HEK293 (cell line): ENCODE data around the gene SH3BGRL.

Source experiments
- CTCF ChIA-PET: fragments of 350-600 bp; formaldehyde crosslinking; extraction: SDS; loops from one replicate; lab custom pipeline; 2021; ENCODE audit warnings: antibody characterized with exemption; lab: Yijun Ruan, JAX
- POLR2A ChIA-PET: fragments of 300-600 bp; formaldehyde crosslinking; extraction: SDS; loops from one replicate; lab custom pipeline; 2020; ENCODE audit warnings: antibody characterized with exemption, inconsistent platforms; lab: Yijun Ruan, JAX
- H3K27ac ChIP-seq: fragments of 200-500 bp; sonication (Bioruptor generic); 2 replicates; pipeline ENCODE4 v1.5.1; 2014; ENCODE audit warnings: low read depth, low read length, control low read depth, inconsistent platforms; ENCODE audit errors: extremely low read depth
- H3K36me3 ChIP-seq, 2 experiments: fragments of 200-500 bp in 1 of 2; sonication (Bioruptor generic) in 1 of 2; 1 replicate in 1 of 2; 2 replicates in 1 of 2; pipeline ENCODE4 v1.5.1; 2014 to 2017; ENCODE audit warnings: inconsistent platforms in 2 of 2, low read length in 2 of 2; ENCODE audit not compliant: control insufficient read depth in 2 of 2, insufficient read depth in 1 of 2
- H3K4me1 ChIP-seq: fragments of 200-500 bp; sonication (Bioruptor generic); 2 replicates; pipeline ENCODE4 v1.5.1; 2014; ENCODE audit warnings: mild to moderate bottlenecking, low read length, inconsistent platforms; ENCODE audit not compliant: control insufficient read depth, insufficient read depth
- H3K4me3 ChIP-seq: 2 replicates; pipeline ENCODE4 v1.5.1; 2011; ENCODE audit warnings: low read depth, mild to moderate bottlenecking, control low read depth, low read length, moderate library complexity
- H3K9me3 ChIP-seq: fragments of 200-500 bp; sonication (Bioruptor generic); 2 replicates; pipeline ENCODE4 v1.5.1; 2014; ENCODE audit warnings: low read depth, low read length, inconsistent platforms; ENCODE audit not compliant: control insufficient read depth, insufficient read depth
- AEBP2 ChIP-seq: fragments of 450-650 bp; formaldehyde crosslinking; IDR thresholded peaks from 2 replicates; pipeline ENCODE4 v1.5.1; 2016; ENCODE audit warnings: missing biosample characterization, missing genetic modification characterization, borderline replicate concordance
- HOXD13 ChIP-seq: sonication (generic); formaldehyde crosslinking; IDR thresholded peaks from 2 replicates; pipeline ENCODE4 v1.8.0; 2022; ENCODE audit warnings: missing genetic modification reagents, borderline replicate concordance
- TCF7L2 ChIP-seq: IDR thresholded peaks from 2 replicates; pipeline ENCODE4 v1.6.1; 2011; ENCODE audit warnings: low read depth, mild to moderate bottlenecking, inconsistent platforms, low read length, moderate library complexity, borderline replicate concordance
- ZBTB21 ChIP-seq: fragments of 450-650 bp; formaldehyde crosslinking; IDR thresholded peaks from 2 replicates; pipeline ENCODE4 v1.5.1; 2017; ENCODE audit warnings: missing biosample characterization, missing genetic modification characterization
- ZBTB49 ChIP-seq: fragments of 450-650 bp; formaldehyde crosslinking; IDR thresholded peaks from 2 replicates; pipeline ENCODE4 v1.5.1; 2016; ENCODE audit warnings: missing biosample characterization, missing genetic modification characterization, low read depth
- ZFP3 ChIP-seq: fragments of 450-650 bp; formaldehyde crosslinking; IDR thresholded peaks from 2 replicates; pipeline ENCODE4 v1.5.1; 2016; ENCODE audit warnings: low read depth, missing biosample characterization, missing genetic modification characterization
- ZNF132 ChIP-seq: fragments of 450-650 bp; formaldehyde crosslinking; IDR thresholded peaks from 2 replicates; pipeline ENCODE4 v1.5.1; 2017; ENCODE audit warnings: missing biosample characterization, missing genetic modification characterization, borderline replicate concordance
- ZNF16 ChIP-seq: fragments of 450-650 bp; formaldehyde crosslinking; IDR thresholded peaks from 2 replicates; pipeline ENCODE4 v1.5.1; 2016; ENCODE audit warnings: low read depth, missing biosample characterization, missing genetic modification characterization
- ZNF175 ChIP-seq: fragments of 450-650 bp; formaldehyde crosslinking; IDR thresholded peaks from 2 replicates; pipeline ENCODE4 v1.5.1; 2016; ENCODE audit warnings: missing biosample characterization, missing genetic modification characterization
- ZNF2 ChIP-seq: fragments of 450-650 bp; formaldehyde crosslinking; IDR thresholded peaks from 2 replicates; pipeline ENCODE4 v1.5.1; 2016; ENCODE audit warnings: missing biosample characterization, missing genetic modification characterization
- ZNF223 ChIP-seq: fragments of 450-650 bp; formaldehyde crosslinking; IDR thresholded peaks from 2 replicates; pipeline ENCODE4 v1.5.1; 2016; ENCODE audit warnings: missing biosample characterization, missing genetic modification characterization
- ZNF513 ChIP-seq: fragments of 450-650 bp; IDR thresholded peaks from 2 replicates; pipeline ENCODE4 v1.5.1; 2018; ENCODE audit warnings: missing biosample characterization, missing genetic modification characterization
- ZNF521 ChIP-seq: fragments of 450-650 bp; formaldehyde crosslinking; IDR thresholded peaks from 2 replicates; pipeline ENCODE4 v1.5.1; 2017; ENCODE audit warnings: missing biosample characterization, mild to moderate bottlenecking, missing genetic modification characterization
- ZNF530 ChIP-seq: fragments of 450-650 bp; formaldehyde crosslinking; IDR thresholded peaks from 2 replicates; pipeline ENCODE4 v1.5.1; 2016; ENCODE audit warnings: low read depth, missing biosample characterization, missing genetic modification characterization
- ZNF548 ChIP-seq: fragments of 450-650 bp; formaldehyde crosslinking; IDR thresholded peaks from 2 replicates; pipeline ENCODE4 v1.5.1; 2016; ENCODE audit warnings: missing biosample characterization, missing genetic modification characterization
- ZNF558 ChIP-seq: fragments of 450-650 bp; formaldehyde crosslinking; IDR thresholded peaks from 2 replicates; pipeline ENCODE4 v1.5.1; 2016; ENCODE audit warnings: missing biosample characterization, missing genetic modification characterization
- ZNF561 ChIP-seq: fragments of 450-650 bp; IDR thresholded peaks from 2 replicates; pipeline ENCODE4 v1.5.1; 2018; ENCODE audit warnings: missing biosample characterization, missing genetic modification characterization, borderline replicate concordance
- ZNF585B ChIP-seq: fragments of 450-650 bp; formaldehyde crosslinking; IDR thresholded peaks from 2 replicates; pipeline ENCODE4 v1.5.1; 2016; ENCODE audit warnings: missing biosample characterization, missing genetic modification characterization
- ZNF707 ChIP-seq: fragments of 450-650 bp; formaldehyde crosslinking; IDR thresholded peaks from 2 replicates; pipeline ENCODE4 v1.5.1; 2016; ENCODE audit warnings: missing biosample characterization, missing genetic modification characterization
- ZNF830 ChIP-seq: fragments of 450-650 bp; IDR thresholded peaks from 2 replicates; pipeline ENCODE4 v1.5.0; 2018; ENCODE audit warnings: missing biosample characterization, missing genetic modification characterization, low read depth, mild to moderate bottlenecking, moderate library complexity
- ZNF843 ChIP-seq: fragments of 450-650 bp; formaldehyde crosslinking; IDR thresholded peaks from 2 replicates; pipeline ENCODE4 v1.5.1; 2016; ENCODE audit warnings: missing biosample characterization, missing genetic modification characterization
- ZSCAN23 ChIP-seq: fragments of 450-650 bp; formaldehyde crosslinking; IDR thresholded peaks from 2 replicates; pipeline ENCODE4 v1.5.1; 2016; ENCODE audit warnings: missing biosample characterization, missing genetic modification characterization
- ZSCAN30 ChIP-seq: fragments of 450-650 bp; IDR thresholded peaks from 2 replicates; pipeline ENCODE4 v1.5.1; 2018; ENCODE audit warnings: missing biosample characterization, mild to moderate bottlenecking, missing genetic modification characterization, moderate library complexity

Gene SH3BGRL

GRCh38 chrX:81229901-81230300, 28.0 kb downstream of the SH3BGRL start:
- CTCF ChIA-PET = interaction anchor here (0.7 kb wide), 1 partner anchor 71 kb away, joined by 3 read pairs; no protein-coding TSS in a partner anchor
- TF ChIP-seq ZNF548 (tag by site-specific recombination) = no peak
- no peak for TF ChIP-seq ZSCAN30 (tag by site-specific recombination)
- TF ChIP-seq ZBTB21 (tag by site-specific recombination) = no peak
- Histone ChIP-seq H3K4me3 (no peak overlapping the region), H3K36me3 (no peaks in the 10 kb centered on the region), H3K4me1 (no peaks in the 10 kb centered on the region), H3K9me3 (peaks cover 2% of the 10 kb centered on the region; the same call in 1 of the 2 replicates), H3K27ac (no peak overlapping the region)
- POLR2A ChIA-PET = no interaction called here

DNA sequence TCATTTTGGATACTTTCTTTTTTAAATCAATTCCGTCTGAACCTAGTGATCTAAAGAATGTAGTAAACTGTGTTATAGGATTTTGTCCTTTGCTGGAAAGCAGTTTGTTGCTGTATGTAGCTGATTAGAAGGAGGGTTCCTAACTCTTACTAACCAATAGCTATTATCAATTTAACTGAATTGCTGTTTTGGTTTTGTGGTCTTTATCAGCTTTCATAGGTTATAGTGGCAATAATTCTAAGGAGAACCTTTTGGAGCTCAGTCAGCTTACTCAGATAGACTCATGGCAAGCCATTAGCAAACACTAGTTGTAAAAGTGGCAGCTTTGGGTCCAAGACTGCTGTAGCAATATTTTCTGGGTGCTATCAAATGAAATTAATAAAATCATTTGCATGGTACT, 29.6 kb downstream of the SH3BGRL start:
- Histone ChIP-seq H3K4me1 (no peaks in the 10 kb centered on the region), H3K9me3 (no peaks in the 10 kb centered on the region; the same call in 1 of the 2 replicates), H3K4me3 (no peak overlapping the region), H3K36me3 (no peaks in the 10 kb centered on the region), H3K27ac (no peak overlapping the region)
- TF ChIP-seq ZNF132 (tag by site-specific recombination) (no peak), ZNF2 (no peak), TCF7L2 (no peak), ZNF16 (no peak), ZNF707 (no peak), ZNF530 (tag by site-specific recombination) (no peak), ZNF558 (tag by site-specific recombination) (no peak)
- ChIA-PET CTCF (interaction anchor here (1.1 kb wide), 1 partner anchor 18 kb away, joined by 4 read pairs; no protein-coding TSS in a partner anchor), POLR2A (no interaction called here)

DNA sequence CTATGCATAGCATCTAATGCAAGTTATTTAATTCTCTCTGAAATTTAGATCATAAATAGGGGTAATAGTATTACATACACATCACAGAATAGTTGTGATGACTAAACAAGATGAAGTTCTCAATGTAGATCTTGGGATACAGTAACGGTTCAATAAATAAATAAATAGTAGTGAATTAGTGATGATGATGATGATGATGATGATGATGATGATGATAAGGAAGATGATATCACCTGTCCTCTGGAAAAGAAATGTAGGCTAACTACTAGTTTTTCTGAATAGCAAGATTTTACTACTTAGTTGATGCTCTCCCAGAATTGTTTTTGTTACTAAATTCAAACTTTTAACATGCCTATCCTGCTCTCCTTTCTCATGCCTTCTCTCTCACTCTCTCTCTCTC, 30.3 kb downstream of the SH3BGRL start:
- Histone ChIP-seq H3K27ac (no peak overlapping the region), H3K9me3 (no peaks in the 10 kb centered on the region; the same call in 1 of the 2 replicates), H3K36me3 (no peaks in the 10 kb centered on the region), H3K4me3 (no peak overlapping the region), H3K4me1 (no peaks in the 10 kb centered on the region)
- POLR2A ChIA-PET = no interaction called here
- CTCF ChIA-PET = no interaction called here
- TF ChIP-seq ZNF513 (tag by site-specific recombination) (peak; percentile 73), ZFP3 (no peak)

GRCh38 chrX:81237516-81237915, 35.6 kb downstream of the SH3BGRL start:
- H3K9me3 ChIP-seq = no peaks in the 10 kb centered on the region; the same call in 1 of the 2 replicates
- TF ChIP-seq HOXD13 (CRISPR knock-in tag) (no peak), ZNF561 (tag by site-specific recombination) (no peak), ZSCAN23 (tag by site-specific recombination) (no peak), ZNF223 (tag by site-specific recombination) (no peak), ZNF175 (tag by site-specific recombination) (no peak), ZBTB49 (tag by site-specific recombination) (no peak), ZNF585B (no peak), ZNF843 (tag by site-specific recombination) (no peak), AEBP2 (no peak), ZNF830 (tag by site-specific recombination) (no peak), ZNF521 (tag by site-specific recombination) (no peak)
- H3K4me3 ChIP-seq = no peak overlapping the region

More at GRCh38 chrX:81237516-81237915, 35.6 kb downstream of the SH3BGRL start:
- ChIA-PET POLR2A (no interaction called here), CTCF (no interaction called here)
- Histone ChIP-seq H3K27ac (no peak overlapping the region), H3K4me1 (no peaks in the 10 kb centered on the region), H3K36me3 (no peaks in the 10 kb centered on the region)
